Hepatic stellate cell (primary cell): ENCODE measurements around the gene XPO6.

ENCODE experiments used
- DNase-seq: peaks from one replicate; pipeline ENCODE4 v3.0.0; 2011; ENCODE audit warnings: low spot score

XPO6 gene

DNA sequence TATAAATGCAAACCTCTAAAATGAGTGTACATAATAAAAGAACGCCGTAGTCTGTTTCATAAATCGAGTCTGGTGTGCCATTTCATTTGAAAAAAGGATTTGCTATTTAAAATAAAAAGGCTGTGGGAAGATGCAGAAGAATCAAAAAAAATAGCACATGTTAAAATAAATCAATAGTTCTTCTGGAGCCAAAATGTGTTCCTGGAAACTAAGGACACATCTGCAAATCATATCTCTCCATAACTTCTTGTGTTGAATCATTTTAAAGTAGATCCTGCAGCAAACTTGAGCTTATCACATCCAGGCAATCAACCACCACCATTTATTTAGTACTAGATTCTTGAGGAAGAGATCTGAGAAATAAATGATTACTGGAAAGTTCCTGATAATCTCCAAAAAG lies 29.0 kb downstream of the XPO6 start:
- DNase-seq: no peak

DNA sequence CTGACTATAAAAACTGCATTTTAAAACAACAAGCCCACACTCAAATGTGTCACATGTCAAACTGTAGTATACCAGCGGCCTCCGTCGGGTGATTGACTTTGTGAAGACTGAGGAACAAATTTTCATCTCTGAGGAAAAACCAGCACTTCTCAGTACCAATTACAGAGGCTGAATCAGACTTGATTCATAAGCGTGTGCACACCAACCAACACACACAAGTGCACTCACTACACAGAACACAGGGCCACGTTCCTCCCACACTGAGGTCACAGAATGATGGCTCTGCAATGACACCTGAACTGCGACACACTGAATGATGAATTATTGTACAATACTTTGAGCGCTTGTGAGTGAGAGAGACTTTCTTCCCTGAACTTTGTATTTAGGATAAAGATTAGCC lies 29.6 kb downstream of the XPO6 start:
- no peak for DNase-seq

DNA sequence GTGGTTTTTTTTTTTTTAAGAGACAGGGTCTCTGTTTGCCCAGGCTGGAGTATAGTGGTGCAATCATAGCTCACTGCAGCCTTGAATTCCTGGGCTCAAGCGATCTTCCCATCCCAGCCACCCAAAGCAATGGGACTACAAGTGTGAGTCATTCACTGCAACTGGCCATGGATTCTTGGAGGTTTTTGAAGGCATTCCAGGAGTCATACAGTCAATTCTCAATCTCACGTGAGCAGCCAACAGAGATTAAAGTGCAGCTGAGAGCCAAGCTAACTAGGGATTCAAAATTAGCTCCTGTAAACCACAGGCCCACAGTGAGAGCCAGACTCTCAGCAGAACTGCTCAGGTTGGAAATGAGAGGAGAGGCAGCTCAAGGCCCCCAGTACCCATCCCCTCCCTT lies 30.2 kb downstream of the XPO6 start:
- DNase-seq: peak; percentile 64

DNA sequence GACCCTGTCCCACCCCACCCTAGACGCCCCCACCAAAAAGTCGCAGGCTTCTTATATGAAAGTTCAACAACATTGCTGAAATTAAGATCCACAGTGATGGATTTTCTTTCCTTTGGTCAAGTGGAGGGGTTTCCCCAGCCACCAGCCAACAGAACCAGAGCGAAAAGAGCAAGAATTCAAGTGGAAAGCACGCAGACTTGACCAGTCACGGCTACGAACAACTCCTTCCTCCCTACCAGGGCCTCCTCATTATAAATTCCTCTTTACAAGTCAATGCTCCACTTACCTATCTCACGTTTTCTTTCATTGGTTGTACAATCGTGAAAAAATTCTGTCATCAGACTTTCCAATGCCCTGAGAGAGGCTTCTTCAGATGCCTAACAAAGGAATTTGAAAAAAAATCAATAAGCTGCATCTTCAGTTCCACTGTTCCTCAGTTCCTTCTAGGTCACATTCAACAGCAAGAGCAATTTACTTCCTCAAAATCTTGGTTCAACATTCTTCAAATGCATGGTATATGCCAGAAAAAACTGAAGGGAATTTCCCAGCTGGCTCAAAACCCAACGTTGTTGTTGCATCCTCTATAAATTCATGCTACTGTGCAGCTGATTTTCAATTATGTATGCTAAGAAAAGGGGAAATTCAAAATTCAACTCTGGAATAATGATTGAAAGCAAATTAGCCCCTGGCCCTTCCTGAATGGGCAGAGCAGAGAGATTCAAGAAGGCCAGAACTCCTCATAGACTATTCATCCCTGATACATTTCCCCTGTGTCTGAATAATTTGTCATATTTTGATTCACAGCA lies 30.9 kb downstream of the XPO6 start:
- no peak for DNase-seq

DNA sequence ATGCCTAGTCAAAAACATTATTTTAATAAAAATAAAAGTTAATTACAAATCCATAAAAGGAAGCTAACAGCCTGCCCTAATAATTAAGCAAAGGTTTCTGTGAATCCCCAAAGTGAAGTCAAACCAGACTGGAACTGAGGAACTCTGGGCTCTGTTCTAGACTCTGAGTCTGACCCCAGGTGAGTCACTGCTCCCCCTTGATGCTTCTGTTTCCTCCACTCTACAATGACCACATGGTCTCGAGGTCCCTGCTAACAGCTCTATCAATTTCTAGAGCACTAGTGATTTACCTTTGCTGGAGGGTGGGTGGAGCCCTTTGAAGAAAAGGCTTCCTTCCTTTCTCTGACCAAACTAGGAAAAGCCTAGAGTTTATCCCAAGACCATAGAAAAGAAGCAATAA lies 32.4 kb downstream of the XPO6 start:
- no peak for DNase-seq

DNA sequence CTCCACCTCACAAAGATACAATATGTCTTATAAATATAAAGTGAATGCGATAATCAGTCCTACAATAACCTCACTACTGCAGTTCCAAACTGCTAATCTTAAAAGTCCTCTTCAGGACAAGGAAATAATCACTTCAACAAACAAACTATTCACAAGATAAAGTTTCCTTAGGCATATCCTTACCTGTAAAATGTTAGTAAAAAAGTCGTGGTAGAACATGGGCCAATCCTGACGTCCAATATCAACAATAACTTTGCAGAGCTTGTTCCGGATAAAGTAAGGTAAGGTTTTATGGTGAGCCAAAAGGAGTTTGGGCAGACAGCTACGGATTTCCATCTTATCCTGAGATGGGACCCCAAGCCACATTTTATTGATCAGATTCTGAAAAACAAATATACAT lies 36.0 kb downstream of the XPO6 start:
- no peak for DNase-seq

DNA sequence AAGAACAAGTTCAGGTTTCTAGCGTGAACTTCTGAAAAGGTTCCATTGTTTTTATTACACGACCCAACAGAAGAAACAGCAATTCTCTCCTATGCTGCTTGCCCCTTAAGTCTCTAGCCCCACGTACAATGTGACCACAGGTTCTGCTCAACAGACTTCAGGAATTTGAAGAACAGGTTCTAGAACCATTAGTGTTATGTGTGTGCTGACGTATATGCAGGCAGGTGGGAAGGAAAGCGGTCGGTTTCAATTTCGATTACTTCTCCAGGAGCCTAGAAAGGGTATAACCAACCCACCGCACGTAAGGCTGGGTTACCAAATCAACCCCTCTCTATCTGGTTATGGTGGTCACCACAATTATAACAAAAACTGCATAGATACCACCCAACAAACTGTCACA lies 39.4 kb downstream of the XPO6 start:
- no peak for DNase-seq

DNA sequence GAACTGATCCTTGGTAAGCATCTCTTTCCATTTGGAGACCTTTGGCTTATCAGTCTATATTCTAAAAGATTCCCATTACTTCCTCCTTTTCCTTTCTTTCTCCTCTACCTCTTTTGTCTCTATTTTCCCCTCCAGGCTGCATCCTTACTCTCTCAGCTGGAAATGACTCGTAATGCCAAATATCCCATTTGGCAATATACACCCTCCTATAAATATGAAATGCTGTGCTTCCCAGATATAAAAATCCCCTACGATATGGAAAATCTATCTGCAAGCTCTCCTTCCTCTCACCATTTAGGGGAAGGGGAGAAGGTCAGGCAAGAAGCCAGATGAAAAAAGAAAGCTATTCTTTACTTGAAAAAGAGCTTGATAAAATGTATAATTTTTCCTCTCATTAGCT lies 39.9 kb downstream of the XPO6 start:
- DNase-seq: no peak

DNA sequence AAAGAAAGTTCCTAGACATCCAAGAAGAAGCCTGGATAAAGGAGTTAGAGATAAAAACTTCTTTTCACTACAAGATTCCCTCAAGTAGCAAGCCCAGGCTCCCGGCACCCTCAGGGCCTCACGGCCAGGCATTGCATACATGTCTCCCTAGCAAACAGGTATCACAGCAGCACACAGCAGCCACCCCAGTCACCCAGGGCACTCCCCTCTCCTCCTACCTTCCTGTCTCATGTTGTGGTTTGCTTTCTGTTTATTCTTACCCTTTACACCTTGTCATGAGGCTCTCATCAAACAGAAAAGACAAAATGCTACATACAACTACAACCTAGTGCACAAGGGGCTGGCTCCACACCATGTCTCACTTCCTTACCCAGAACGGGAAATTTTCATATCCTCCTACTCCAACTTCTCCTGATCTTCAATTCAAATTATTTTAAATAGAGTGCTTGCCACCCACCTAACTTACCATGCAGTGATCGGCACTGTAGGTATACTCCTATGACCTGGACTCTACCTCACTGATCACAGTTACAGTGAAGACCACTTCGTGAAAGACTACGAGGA lies 42.7 kb downstream of the XPO6 start:
- DNase-seq: no peak

DNA sequence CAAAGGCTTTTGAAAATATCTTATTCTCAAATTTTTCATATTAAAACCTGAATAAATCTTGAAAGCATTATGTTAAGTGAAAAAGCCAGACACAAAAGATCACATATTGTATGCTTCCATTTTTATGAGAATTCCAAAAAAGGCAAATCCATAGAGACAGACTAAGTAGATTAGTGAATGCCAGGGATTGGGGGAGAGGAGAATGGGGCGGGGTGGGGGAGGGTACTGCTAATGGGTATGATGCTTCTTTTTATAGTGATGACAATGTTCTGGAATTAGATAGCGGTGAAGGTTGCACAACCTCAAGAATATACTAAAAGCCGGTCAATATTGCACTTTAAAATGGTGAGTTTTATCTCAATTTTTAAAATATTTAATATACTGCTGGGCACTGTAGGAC lies 44.0 kb downstream of the XPO6 start:
- no peak for DNase-seq

DNA sequence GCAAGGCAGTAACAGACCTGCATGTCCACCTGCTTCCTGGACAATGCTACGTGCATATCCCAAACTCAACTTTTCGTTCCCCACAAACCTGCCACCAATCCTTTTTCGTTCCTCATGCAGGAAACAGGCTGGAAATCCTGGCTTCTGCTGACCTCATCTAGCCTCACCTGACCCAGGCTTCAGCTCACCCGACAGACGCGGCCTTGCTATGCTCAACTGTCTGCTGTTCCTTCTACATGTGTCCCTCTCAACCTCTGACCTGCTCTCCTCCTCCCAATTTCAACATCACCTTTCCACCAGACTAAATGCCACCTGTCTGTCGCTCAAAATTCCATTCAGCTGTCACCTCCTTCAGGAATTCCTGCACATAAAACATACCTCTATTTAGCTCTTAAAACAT lies 44.5 kb downstream of the XPO6 start:
- no peak for DNase-seq

DNA sequence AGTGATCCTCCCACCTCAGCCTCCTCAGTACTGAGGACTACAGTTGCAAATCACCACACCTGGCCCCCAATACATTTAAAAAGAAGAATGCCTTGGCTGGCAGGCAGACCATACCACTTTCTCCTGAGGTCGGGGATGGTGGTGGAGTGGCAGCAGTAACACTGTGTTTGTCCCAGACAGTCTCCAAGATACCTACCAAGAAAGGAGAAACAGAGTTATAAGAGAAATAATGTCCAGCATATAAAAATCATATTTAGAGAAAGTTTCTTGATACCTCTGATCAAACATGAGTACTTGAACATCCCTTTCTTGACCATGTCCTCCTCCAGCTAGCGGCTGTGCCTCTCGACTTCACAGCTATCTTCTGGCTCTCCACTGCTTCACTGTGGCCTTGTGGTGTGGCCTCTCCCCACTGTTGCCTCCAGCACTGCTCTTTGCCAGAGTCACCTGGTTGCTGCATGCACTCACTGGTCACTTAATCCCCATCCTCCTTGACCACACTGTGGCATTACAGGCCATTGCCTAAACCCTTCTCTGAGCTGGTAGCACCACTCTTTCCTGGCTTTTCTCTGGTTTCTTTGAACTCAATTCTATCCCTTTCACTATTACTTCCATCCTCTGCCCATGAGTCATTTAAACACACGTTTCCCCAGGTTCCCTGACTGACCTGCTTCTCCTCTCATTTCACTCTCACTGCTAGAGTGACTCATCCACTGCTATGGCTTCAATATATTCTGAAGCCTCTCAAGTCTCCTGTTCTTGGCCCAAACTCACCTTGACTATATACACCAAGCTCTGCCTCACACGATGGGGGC lies 45.2 kb downstream of the XPO6 start:
- DNase-seq: no peak

DNA sequence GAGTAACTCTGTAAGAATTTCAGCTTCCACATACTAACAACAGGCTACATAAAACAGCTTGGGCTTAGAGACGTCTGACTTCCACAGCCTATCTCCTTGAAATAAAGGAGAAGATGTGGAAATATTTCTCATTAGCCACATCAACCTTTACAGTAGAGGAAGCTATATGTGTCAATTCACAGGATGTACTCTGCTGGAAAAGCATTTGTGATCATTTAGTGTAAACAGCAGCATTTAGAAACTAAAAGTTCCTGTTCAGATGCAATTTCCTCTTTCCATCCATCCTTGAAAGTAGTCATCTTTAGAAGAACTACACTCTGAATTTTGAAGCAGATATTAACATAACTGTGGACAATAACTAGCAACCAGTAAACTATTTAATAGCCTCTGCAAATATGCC lies 46.2 kb downstream of the XPO6 start:
- no peak for DNase-seq

DNA sequence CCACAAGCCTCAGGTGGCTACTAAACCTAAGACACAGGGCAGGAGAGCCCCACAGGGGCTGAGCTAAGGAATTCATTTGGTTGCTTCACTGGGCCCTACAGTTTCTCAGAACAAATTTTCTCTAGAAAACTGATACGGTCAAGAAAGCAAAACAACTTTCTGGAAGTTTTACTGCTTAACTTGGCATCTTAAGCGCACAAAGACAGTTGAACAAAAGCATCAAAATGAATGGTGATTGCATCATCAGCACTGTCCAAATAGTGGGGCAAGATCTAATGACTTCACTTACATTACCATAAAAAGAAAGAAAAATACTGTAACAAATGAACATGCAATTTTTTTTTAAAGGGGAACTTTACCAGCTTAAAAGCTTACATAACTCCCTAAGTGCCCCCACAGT lies 47.6 kb downstream of the XPO6 start:
- DNase-seq: no peak

DNA sequence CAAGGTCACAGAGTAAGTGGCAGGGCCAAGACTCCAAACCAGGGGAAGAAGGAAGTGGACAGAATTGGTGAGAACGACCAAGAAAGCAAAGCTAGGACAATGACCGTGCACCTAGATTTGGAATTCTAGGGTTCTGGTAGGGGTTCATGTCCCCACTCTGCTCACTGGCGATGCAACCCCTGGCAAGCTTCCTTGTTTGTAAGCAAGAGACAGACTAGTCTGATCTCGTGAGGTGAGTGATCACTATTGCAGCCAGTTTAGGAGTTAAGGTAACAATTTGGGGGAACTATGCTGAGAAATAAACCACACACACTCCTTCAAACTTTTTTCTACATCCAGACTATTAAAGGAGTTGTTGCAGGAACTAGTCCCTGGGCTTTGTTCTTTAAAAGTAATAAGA lies 48.1 kb downstream of the XPO6 start:
- no peak for DNase-seq

DNA sequence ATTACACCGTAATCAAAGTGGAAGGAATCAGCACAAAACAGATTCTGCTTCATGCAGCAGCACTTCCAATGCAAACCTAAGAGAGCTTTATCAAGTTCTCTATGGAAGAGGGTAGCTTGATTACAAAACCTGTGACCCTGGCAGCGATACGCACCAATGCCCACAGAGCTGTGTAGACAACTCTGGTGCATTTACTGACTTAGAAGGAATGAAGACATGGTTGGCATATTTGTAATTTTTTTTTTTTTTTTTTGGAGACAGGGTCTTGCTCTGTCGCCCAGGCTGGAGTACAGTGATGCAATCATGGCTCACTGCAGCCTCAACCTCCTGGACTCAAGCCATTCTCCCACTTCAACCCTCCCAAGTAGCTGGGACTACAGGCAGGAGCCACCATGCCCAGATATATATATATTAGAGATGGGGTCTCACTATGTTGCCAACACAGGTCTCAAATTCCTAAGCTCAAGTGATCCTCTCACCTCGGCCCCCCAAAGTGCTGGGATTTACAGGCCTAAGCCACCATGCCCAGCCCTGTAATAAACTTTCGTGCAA lies 49.4 kb downstream of the XPO6 start:
- DNase-seq: no peak

DNA sequence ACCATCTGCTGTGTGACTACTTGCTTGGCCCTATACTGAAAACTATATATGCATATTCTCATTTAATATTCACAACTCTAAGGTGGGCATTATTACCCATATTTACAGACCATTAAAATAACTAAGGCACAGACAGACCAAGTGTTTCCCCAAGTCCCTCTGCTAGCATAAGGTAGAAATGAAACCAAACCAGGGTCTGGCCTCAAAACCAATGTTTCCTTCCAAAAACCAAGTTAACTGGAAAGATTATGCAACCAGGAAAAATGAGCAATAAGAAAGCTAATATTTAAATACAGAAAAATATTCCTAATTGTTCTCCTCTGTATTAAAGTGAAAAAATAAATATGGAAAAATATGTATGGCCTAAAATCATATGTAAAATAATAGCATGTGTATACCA lies 50.1 kb downstream of the XPO6 start:
- DNase-seq: no peak

DNA sequence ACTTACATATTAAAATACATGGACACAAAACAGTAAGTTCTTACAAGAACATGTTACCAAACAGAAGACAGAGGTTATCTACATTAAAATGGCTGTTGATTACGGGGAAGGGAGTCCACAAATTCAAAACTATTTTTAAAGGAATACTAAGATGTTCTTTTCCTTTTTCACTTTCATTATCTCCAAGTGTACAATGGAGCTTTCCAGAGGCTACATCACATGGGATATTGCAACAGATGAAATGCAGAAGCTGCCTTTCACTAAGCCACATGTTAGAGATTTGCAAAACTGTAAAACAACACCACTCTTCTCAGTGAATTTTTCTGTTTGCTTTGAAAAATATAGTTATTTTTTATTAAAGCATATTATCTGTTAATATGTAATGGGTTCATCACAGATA lies 53.6 kb downstream of the XPO6 start:
- no peak for DNase-seq

DNA sequence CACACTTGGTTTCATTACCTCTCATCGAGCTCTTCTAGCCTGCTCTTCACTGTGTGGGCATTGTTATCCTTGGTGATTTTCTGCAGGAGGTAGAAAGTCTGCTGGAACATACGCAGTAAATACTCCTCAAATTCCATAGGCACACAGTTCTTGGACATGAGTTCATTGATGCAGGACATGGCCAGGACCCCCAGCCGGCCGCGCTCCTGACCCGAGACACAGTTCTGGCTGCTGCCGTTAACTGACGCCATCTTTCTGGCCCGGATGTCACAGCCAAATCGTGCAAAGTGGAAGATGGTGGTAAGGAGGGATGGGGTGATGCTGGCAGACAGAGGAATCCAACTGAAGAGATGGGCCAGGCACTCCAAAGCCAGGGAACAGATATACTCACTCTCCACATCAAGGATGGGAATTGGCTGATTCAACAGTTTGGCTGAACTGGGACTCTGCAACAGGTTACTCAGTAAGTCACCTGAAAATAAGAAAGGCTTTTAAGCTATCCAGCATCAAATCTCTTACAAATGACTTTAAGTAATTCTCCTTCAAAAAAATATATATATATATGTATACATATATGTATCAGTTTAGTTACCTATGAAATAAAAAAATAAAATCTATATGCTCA lies 55.6 kb downstream of the XPO6 start:
- no peak for DNase-seq

DNA sequence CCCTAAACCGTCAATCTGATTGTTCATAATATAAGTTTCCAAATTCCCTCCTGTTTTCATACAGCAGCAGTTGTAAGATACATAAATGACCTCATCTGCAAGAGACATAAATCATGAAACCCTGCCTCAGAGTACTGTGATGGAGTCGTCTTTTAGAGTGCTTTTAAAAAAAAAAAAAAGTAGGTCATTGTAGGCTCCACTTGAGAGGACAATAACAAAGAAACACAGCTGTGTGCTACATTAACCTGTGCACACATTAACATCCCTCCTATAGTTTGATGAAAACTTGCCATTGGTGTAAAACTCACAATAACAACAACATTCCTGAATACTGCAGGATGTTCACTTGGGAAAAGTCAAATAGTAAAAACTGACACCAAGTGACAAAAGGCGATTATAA lies 56.5 kb downstream of the XPO6 start:
- no peak for DNase-seq

DNA sequence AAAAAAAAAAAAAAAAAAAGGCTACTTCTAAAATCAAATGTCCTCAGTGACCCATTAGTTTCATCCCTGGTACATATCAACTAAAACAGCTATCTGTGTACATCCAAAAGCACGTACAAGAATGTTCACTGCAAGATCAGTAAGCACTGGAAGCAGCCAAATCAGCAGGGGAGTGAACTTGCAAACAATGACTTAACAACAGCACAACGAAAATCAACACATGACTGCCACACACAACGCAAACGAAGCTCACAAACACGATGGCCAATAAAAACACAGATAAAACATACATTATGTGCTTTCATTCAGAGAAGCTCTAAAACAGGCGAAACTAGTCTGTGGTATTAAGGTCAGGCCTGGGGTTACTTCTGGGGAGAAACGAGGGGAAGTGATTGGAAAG lies 60.6 kb downstream of the XPO6 start:
- no peak for DNase-seq

DNA sequence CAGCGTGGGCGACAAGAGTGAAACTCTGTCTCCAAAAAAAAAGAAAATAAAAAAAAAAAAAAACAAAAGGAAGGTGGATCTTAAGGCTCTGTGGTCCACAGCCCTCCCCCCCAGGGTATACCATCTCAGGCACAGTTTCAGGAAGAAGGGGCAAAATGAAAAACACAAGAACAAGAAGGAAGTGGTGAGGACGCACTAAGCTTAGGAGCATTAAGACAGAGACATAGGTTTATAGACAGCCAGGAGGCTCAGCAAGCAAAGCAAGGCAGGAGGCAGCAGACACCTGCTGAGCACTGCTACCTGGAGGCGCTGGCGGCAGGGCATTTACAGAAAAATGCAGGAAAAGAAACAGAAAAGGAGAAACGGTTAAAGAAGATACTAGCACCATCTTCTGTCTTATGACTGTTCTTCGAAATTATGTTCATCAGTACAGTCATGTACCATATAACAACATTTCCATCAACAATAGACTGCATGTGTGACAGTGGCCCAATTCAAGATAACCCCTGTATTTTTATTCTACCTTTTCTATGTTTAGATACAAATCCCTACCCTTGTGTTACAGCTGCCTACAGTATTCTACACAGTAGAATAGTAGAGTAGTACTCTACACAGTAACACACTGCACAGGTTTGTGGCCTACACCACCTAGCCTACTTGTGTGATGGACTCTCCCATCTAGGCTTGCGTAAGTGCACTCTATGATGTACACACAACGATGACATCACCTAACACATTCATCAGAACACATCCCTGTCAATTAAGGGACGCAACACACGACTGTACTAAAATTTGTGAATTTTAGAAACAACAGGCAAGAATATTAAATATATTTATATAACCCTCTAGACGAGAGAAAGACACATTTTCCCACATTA lies 62.5 kb downstream of the XPO6 start:
- DNase-seq: no peak
